ENCODE results near the gene KCNIP1.
A peak's percentile ranks its signal among the peaks of the same experiment; 100 is the strongest.
"Not testable (repeated sequence)": the region's sequence is repeated elsewhere in the genome, so short reads cannot be mapped to it uniquely, and the experiment has no call there.

Gene KCNIP1

GRCh38 chr5:170760113-170760512 lies 256.3 kb downstream of the KCNIP1 start:
- Histone ChIP-seq H3K4me3 (ENCODE audit: low read depth, low read length) (no peak overlapping the region), H3K9ac (ENCODE audit: low read length) (peak overlapping the region; percentile 42), H3K9me3 (ENCODE audit: control insufficient read depth, insufficient read depth, low read depth, low read length) (no peaks in the 10 kb centered on the region), H3K4me1 (ENCODE audit: control insufficient read depth, insufficient read depth, low read length) (peaks cover 36% of the 10 kb centered on the region), H3K27me3 (ENCODE audit: control insufficient read depth, insufficient read depth, low read length) (no peaks in the 10 kb centered on the region), H3K36me3 (ENCODE audit: control insufficient read depth, insufficient read depth, low read length) (peaks cover 22% of the 10 kb centered on the region; the same call in 1 of the 2 replicates), H3K27ac (ENCODE audit: low read depth, low read length) (peak overlapping the region; percentile 81; the same call in 1 of the 2 replicates)

- no peaks in the 10 kb centered on the region for H3K9me3 ChIP-seq (ENCODE audit: control insufficient read depth, insufficient read depth, low read depth, low read length)
- peak overlapping the region; percentile 5 for H3K4me3 ChIP-seq (ENCODE audit: low read depth, low read length)
- H3K36me3 ChIP-seq (ENCODE audit: control insufficient read depth, insufficient read depth, low read length): peaks cover 12% of the 10 kb centered on the region; the same call in 1 of the 2 replicates
- H3K27me3 ChIP-seq (ENCODE audit: control insufficient read depth, insufficient read depth, low read length): no peaks in the 10 kb centered on the region
- peaks cover 36% of the 10 kb centered on the region for H3K4me1 ChIP-seq (ENCODE audit: control insufficient read depth, insufficient read depth, low read length)
- H3K9ac ChIP-seq (ENCODE audit: low read length): peak overlapping the region; percentile 75
- peak overlapping the region; percentile 81 for H3K27ac ChIP-seq (ENCODE audit: low read depth, low read length)
Measured at GRCh38 chr5:170761048-170761707, 257.4 kb downstream of the KCNIP1 start.

GRCh38 chr5:170761708-170762066 lies 257.9 kb downstream of the KCNIP1 start:
- Histone ChIP-seq H3K27ac (ENCODE audit: low read depth, low read length) (peak overlapping the region; percentile 81), H3K4me1 (ENCODE audit: control insufficient read depth, insufficient read depth, low read length) (peaks cover 36% of the 10 kb centered on the region), H3K9ac (ENCODE audit: low read length) (peak overlapping the region; percentile 75), H3K36me3 (ENCODE audit: control insufficient read depth, insufficient read depth, low read length) (peaks cover 10% of the 10 kb centered on the region; the same call in 1 of the 2 replicates), H3K4me3 (ENCODE audit: low read depth, low read length) (peak overlapping the region; percentile 4), H3K9me3 (ENCODE audit: control insufficient read depth, insufficient read depth, low read depth, low read length) (no peaks in the 10 kb centered on the region), H3K27me3 (ENCODE audit: control insufficient read depth, insufficient read depth, low read length) (no peaks in the 10 kb centered on the region)

- not testable (repeated sequence) for H3K27me3 ChIP-seq (ENCODE audit: control insufficient read depth, insufficient read depth, low read length); H3K4me3 ChIP-seq (ENCODE audit: low read depth, low read length)
Measured at GRCh38 chr5:170762298-170762697, 258.5 kb downstream of the KCNIP1 start.

GRCh38 chr5:170765868-170766267 lies 262.0 kb downstream of the KCNIP1 start:
- peak overlapping the region; percentile 78 for H3K9ac ChIP-seq (ENCODE audit: low read length)
- not testable (repeated sequence) for H3K27me3 ChIP-seq (ENCODE audit: control insufficient read depth, insufficient read depth, low read length); H3K9me3 ChIP-seq (ENCODE audit: control insufficient read depth, insufficient read depth, low read depth, low read length); H3K36me3 ChIP-seq (ENCODE audit: control insufficient read depth, insufficient read depth, low read length); H3K27ac ChIP-seq (ENCODE audit: low read depth, low read length)
- H3K4me1 ChIP-seq (ENCODE audit: control insufficient read depth, insufficient read depth, low read length): peaks cover 35% of the 10 kb centered on the region
- H3K4me3 ChIP-seq (ENCODE audit: low read depth, low read length): peak overlapping the region; percentile 51; the same call in 1 of the 2 replicates

More at GRCh38 chr5:170762298-170762697, 258.5 kb downstream of the KCNIP1 start:
- H3K4me1 ChIP-seq (ENCODE audit: control insufficient read depth, insufficient read depth, low read length): peaks cover 30% of the 10 kb centered on the region
- not testable (repeated sequence) for H3K9me3 ChIP-seq (ENCODE audit: control insufficient read depth, insufficient read depth, low read depth, low read length); H3K27ac ChIP-seq (ENCODE audit: low read depth, low read length); H3K9ac ChIP-seq (ENCODE audit: low read length); H3K36me3 ChIP-seq (ENCODE audit: control insufficient read depth, insufficient read depth, low read length)

GRCh38 chr5:170769246-170769645 lies 265.4 kb downstream of the KCNIP1 start:
- H3K4me3 ChIP-seq (ENCODE audit: low read depth, low read length): no peak overlapping the region
- peaks cover 5% of the 10 kb centered on the region; the same call in 1 of the 2 replicates for H3K36me3 ChIP-seq (ENCODE audit: control insufficient read depth, insufficient read depth, low read length)
- no peaks in the 10 kb centered on the region for H3K9me3 ChIP-seq (ENCODE audit: control insufficient read depth, insufficient read depth, low read depth, low read length)
- H3K27me3 ChIP-seq (ENCODE audit: control insufficient read depth, insufficient read depth, low read length): no peaks in the 10 kb centered on the region
- H3K27ac ChIP-seq (ENCODE audit: low read depth, low read length): no peak overlapping the region
- H3K9ac ChIP-seq (ENCODE audit: low read length): no peak overlapping the region
- H3K4me1 ChIP-seq (ENCODE audit: control insufficient read depth, insufficient read depth, low read length): peaks cover 33% of the 10 kb centered on the region

GRCh38 chr5:170769898-170770416 lies 266.1 kb downstream of the KCNIP1 start:
- Histone ChIP-seq H3K27ac (ENCODE audit: low read depth, low read length) (no peak overlapping the region), H3K4me1 (ENCODE audit: control insufficient read depth, insufficient read depth, low read length) (peaks cover 33% of the 10 kb centered on the region), H3K4me3 (ENCODE audit: low read depth, low read length) (no peak overlapping the region), H3K9ac (ENCODE audit: low read length) (no peak overlapping the region), H3K36me3 (ENCODE audit: control insufficient read depth, insufficient read depth, low read length) (no peaks in the 10 kb centered on the region), H3K27me3 (ENCODE audit: control insufficient read depth, insufficient read depth, low read length) (no peaks in the 10 kb centered on the region), H3K9me3 (ENCODE audit: control insufficient read depth, insufficient read depth, low read depth, low read length) (no peaks in the 10 kb centered on the region)

- Histone ChIP-seq H3K27me3 (ENCODE audit: control insufficient read depth, insufficient read depth, low read length) (no peaks in the 10 kb centered on the region), H3K36me3 (ENCODE audit: control insufficient read depth, insufficient read depth, low read length) (no peaks in the 10 kb centered on the region), H3K9ac (ENCODE audit: low read length) (no peak overlapping the region), H3K4me1 (ENCODE audit: control insufficient read depth, insufficient read depth, low read length) (peaks cover 37% of the 10 kb centered on the region), H3K4me3 (ENCODE audit: low read depth, low read length) (no peak overlapping the region), H3K27ac (ENCODE audit: low read depth, low read length) (no peak overlapping the region), H3K9me3 (ENCODE audit: control insufficient read depth, insufficient read depth, low read depth, low read length) (no peaks in the 10 kb centered on the region)
Measured at GRCh38 chr5:170771496-170771895, 267.7 kb downstream of the KCNIP1 start.

- Histone ChIP-seq H3K9ac (ENCODE audit: low read length) (no peak overlapping the region), H3K4me1 (ENCODE audit: control insufficient read depth, insufficient read depth, low read length) (peaks cover 32% of the 10 kb centered on the region), H3K27ac (ENCODE audit: low read depth, low read length) (no peak overlapping the region), H3K9me3 (ENCODE audit: control insufficient read depth, insufficient read depth, low read depth, low read length) (no peaks in the 10 kb centered on the region), H3K27me3 (ENCODE audit: control insufficient read depth, insufficient read depth, low read length) (no peaks in the 10 kb centered on the region), H3K36me3 (ENCODE audit: control insufficient read depth, insufficient read depth, low read length) (no peaks in the 10 kb centered on the region), H3K4me3 (ENCODE audit: low read depth, low read length) (no peak overlapping the region)
Measured at GRCh38 chr5:170773024-170773985, 269.5 kb downstream of the KCNIP1 start.

GRCh38 chr5:170774831-170775230 lies 271.0 kb downstream of the KCNIP1 start:
- no peak overlapping the region for H3K27ac ChIP-seq (ENCODE audit: low read depth, low read length)
- H3K4me1 ChIP-seq (ENCODE audit: control insufficient read depth, insufficient read depth, low read length): peaks cover 16% of the 10 kb centered on the region
- no peak overlapping the region for H3K4me3 ChIP-seq (ENCODE audit: low read depth, low read length)
- H3K9ac ChIP-seq (ENCODE audit: low read length): no peak overlapping the region
- no peaks in the 10 kb centered on the region for H3K36me3 ChIP-seq (ENCODE audit: control insufficient read depth, insufficient read depth, low read length)
- no peaks in the 10 kb centered on the region for H3K27me3 ChIP-seq (ENCODE audit: control insufficient read depth, insufficient read depth, low read length)
- H3K9me3 ChIP-seq (ENCODE audit: control insufficient read depth, insufficient read depth, low read depth, low read length): no peaks in the 10 kb centered on the region

- H3K27ac ChIP-seq (ENCODE audit: low read depth, low read length): no peak overlapping the region
- no peaks in the 10 kb centered on the region for H3K36me3 ChIP-seq (ENCODE audit: control insufficient read depth, insufficient read depth, low read length)
- no peak overlapping the region for H3K9ac ChIP-seq (ENCODE audit: low read length)
- H3K9me3 ChIP-seq (ENCODE audit: control insufficient read depth, insufficient read depth, low read depth, low read length): no peaks in the 10 kb centered on the region
- H3K27me3 ChIP-seq (ENCODE audit: control insufficient read depth, insufficient read depth, low read length): no peaks in the 10 kb centered on the region
- no peak overlapping the region for H3K4me3 ChIP-seq (ENCODE audit: low read depth, low read length)
- H3K4me1 ChIP-seq (ENCODE audit: control insufficient read depth, insufficient read depth, low read length): peaks cover 10% of the 10 kb centered on the region; the same call in 1 of the 2 replicates
Measured at GRCh38 chr5:170781946-170782345, 278.1 kb downstream of the KCNIP1 start.
